ENCODE results near the gene PHTF1. TPM values are rescaled to one million over a fixed set of nuclear protein-coding genes. Genes with fewer than 3 reads are reported as not detected.

Gene PHTF1
- total RNA-seq, 1 donor from 2014 or later: 48.5 TPM

DNA sequence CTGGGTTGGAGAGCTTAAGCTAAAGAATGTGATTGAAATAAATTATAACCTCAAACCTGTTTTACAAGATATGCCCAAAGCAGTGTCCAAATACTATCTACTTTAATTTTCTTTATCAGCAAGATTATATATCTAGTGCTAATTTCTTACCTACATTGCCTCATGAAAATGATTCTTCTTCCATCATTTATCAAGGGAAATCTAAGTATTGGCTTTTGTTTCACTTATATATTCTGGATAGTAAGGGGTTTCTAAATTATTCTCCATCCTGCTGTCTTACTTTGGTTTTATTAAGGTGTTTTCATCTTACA, 81.2 kb downstream of the PHTF1 start:
- TF ChIP-seq, protein P1, sequence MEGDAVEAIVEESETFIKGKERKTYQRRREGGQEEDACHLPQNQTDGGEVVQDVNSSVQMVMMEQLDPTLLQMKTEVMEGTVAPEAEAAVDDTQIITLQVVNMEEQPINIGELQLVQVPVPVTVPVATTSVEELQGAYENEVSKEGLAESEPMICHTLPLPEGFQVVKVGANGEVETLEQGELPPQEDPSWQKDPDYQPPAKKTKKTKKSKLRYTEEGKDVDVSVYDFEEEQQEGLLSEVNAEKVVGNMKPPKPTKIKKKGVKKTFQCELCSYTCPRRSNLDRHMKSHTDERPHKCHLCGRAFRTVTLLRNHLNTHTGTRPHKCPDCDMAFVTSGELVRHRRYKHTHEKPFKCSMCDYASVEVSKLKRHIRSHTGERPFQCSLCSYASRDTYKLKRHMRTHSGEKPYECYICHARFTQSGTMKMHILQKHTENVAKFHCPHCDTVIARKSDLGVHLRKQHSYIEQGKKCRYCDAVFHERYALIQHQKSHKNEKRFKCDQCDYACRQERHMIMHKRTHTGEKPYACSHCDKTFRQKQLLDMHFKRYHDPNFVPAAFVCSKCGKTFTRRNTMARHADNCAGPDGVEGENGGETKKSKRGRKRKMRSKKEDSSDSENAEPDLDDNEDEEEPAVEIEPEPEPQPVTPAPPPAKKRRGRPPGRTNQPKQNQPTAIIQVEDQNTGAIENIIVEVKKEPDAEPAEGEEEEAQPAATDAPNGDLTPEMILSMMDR (conservative IDR thresholded peaks at IDR 0.05): peak; percentile 8
- no peak overlapping the region for H3K4me3 Mint-ChIP-seq
- H3K27ac Mint-ChIP-seq (ENCODE audit: unreplicated experiment): no peak overlapping the region
- no peak for DNase-seq (ENCODE audit: low read depth, low spot score)
- H3K4me1 Mint-ChIP-seq: no peaks in the 10 kb centered on the region
- no peaks in the 10 kb centered on the region for H3K27me3 Mint-ChIP-seq (ENCODE audit: low read depth)
- H3K9me3 Mint-ChIP-seq: no peaks in the 10 kb centered on the region
- peaks cover 5% of the 10 kb centered on the region for H3K36me3 Mint-ChIP-seq (ENCODE audit: low read depth)

DNA sequence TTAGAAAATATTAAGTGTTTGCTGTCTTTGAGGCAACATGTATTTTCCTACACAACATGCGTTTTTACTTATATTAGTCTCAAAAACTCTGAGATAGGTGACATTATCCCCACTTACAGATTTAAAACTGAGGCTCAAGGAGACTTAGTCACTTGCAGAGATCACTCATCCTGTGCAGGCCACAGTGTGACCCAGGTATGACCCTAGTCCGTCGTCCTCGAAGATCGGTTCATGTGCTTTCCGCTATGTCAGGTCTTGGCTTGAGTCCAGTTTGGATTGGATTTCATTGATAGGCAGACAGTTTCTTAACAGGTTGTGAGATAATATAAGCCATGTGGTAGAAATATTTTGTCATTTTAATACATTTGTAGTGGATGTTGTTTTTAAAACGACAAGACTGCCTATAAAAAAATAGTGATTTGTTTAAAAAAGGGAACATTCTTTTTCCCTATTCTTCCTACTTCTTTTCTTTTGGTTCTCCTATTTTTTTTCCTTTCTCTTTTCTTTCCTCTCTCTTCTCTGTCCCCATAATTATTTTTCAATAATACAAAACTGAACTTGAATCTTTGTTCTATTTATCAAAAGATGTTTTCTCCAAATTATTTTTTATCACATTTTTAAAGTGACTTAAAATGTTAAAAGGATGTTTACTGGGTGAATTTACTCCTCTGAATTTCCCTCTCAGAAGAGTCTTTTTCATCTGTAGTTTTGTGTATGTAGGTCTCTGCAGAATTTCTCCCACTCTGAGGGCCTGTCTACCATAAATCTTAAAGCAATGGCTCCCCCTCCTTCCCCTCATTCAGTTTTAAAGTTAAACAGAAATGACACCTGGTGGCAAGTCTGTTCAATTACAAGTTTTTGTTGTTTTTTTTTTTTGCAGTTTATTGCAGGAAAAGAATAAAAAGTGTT, 81.8 kb downstream of the PHTF1 start:
- H3K27me3 Mint-ChIP-seq (ENCODE audit: low read depth): no peaks in the 10 kb centered on the region
- TF ChIP-seq, protein P1 (conservative IDR thresholded peaks at IDR 0.05): peak; percentile 83
- no peak overlapping the region for H3K4me3 Mint-ChIP-seq
- H3K27ac Mint-ChIP-seq (ENCODE audit: unreplicated experiment): no peak overlapping the region
- no peak for DNase-seq (ENCODE audit: low read depth, low spot score)
- H3K4me1 Mint-ChIP-seq: no peaks in the 10 kb centered on the region
- no peaks in the 10 kb centered on the region for H3K9me3 Mint-ChIP-seq
- peaks cover 5% of the 10 kb centered on the region for H3K36me3 Mint-ChIP-seq (ENCODE audit: low read depth)

DNA sequence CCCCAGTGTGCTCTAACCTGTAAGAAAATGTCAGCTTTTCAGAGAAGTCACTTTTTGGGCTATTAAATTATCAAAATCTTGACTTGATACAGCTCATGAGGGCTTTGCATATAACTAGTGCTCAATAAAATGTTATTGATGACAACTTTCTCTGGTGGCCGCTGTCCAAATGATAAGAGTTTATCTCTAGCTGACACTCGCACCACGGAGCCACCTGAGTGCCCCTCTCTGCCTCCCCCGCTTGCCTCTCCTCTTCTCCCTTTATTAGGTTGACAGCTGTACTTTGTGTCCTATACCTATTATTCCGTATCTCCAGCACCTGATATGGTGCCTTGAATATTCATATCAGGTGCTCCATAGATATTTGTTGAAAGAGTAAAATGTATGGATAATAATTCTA, 82.8 kb downstream of the PHTF1 start:
- H3K9me3 Mint-ChIP-seq: no peaks in the 10 kb centered on the region
- H3K27ac Mint-ChIP-seq (ENCODE audit: unreplicated experiment): no peak overlapping the region
- H3K4me1 Mint-ChIP-seq: no peaks in the 10 kb centered on the region

DNA sequence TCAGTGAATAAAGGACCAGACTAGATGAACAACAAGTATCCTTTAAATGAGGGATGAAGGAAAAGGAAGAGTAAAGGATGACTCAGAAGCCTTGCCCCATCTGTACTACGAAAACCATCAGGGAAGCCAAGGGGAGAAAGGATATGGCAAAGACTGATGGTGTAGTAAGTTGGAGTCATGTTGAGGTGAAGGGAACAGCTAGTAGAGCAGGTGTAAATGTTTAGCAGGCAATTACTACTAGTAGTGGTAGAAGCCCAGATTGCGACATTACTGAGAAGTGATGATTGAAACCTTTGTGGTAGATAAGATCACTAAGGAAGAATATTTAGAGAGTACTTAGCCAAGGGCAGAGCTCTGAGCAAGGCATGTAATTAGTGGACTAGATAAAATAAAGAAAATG, 84.0 kb downstream of the PHTF1 start:
- Mint-ChIP-seq H3K27me3 (ENCODE audit: low read depth) (no peaks in the 10 kb centered on the region), H3K9me3 (no peaks in the 10 kb centered on the region), H3K27ac (ENCODE audit: unreplicated experiment) (no peak overlapping the region), H3K4me1 (no peaks in the 10 kb centered on the region), H3K4me3 (no peak overlapping the region), H3K36me3 (ENCODE audit: low read depth) (peaks cover 3% of the 10 kb centered on the region)
- DNase-seq (ENCODE audit: low read depth, low spot score): no peak
- TF ChIP-seq, protein P1 (conservative IDR thresholded peaks at IDR 0.05): no peak

More for the DNA sequence above, 82.8 kb downstream of the PHTF1 start:
- TF ChIP-seq, protein P1 (conservative IDR thresholded peaks at IDR 0.05): no peak
- H3K36me3 Mint-ChIP-seq (ENCODE audit: low read depth): peaks cover 5% of the 10 kb centered on the region
- H3K27me3 Mint-ChIP-seq (ENCODE audit: low read depth): no peaks in the 10 kb centered on the region
- H3K4me3 Mint-ChIP-seq: no peak overlapping the region
- DNase-seq (ENCODE audit: low read depth, low spot score): no peak

DNA sequence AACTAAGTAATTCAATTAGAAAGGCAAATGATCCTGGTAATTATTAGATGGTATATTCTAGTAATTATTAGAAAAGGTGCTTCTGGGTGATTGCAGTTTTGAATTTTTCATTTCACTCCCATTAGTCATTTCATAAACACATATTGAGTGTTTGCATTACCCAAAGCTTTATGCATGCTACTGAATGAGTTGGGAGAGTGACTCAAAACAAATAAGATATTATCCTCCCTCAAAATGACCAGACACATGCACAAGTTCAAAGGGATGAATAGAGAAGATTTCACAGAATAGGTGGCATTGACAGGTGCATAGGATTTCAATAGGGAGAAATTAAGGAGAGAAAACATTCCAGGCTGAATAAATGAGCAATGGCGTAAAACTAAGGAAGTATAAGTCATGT, 84.7 kb downstream of the PHTF1 start:
- no peaks in the 10 kb centered on the region for H3K9me3 Mint-ChIP-seq

More for the DNA sequence above, 84.7 kb downstream of the PHTF1 start:
- Mint-ChIP-seq H3K4me3 (no peak overlapping the region), H3K36me3 (ENCODE audit: low read depth) (peaks cover 3% of the 10 kb centered on the region), H3K4me1 (no peaks in the 10 kb centered on the region), H3K27ac (ENCODE audit: unreplicated experiment) (no peak overlapping the region), H3K27me3 (ENCODE audit: low read depth) (no peaks in the 10 kb centered on the region)
- TF ChIP-seq, protein P1 (conservative IDR thresholded peaks at IDR 0.05): no peak
- no peak for DNase-seq (ENCODE audit: low read depth, low spot score)

All from neural crest cell (in vitro differentiated cells).